Naive thymus-derived CD8-positive, alpha-beta T cell (primary cell): Measurements from ENCODE around the gene UCP3. TPM values are rescaled to one million over a fixed set of nuclear protein-coding genes. Genes with fewer than 3 reads are reported as not detected.

ENCODE experiments used
- ATAC-seq, 2 donors: fragments of 150-1000 bp; cut with Tn5 transposase in 1 of 2; sonication (Bioruptor Pico), chemical (Tn5 transposase) in 1 of 2; 1 replicate in 1 of 2; 2 replicates in 1 of 2; pipeline ENCODE4 v1.10.0; 2021; ENCODE audit warnings: mild to moderate bottlenecking in 2 of 2, moderate library complexity in 2 of 2
- POLR2A ChIA-PET: fragments of 350-600 bp; sonication (Branson Sonifier 250); formaldehyde crosslinking; loops from one replicate; lab custom pipeline; 2021; ENCODE audit warnings: antibody characterized with exemption; lab: Charles Lee
- DNase-seq, 10 donors: peaks; one replicate each; pipeline versions ENCODE4 v3.0.0 to v3.0.0-alpha.2; 2020 to 2022
- H3K27ac Mint-ChIP-seq, 10 donors: one replicate each; pipeline ENCODE4 v1.8.0; 2020 to 2022; ENCODE audit warnings: mild to moderate bottlenecking in 10 of 10, mixed read lengths in 10 of 10, moderate library complexity in 4 of 10, inconsistent platforms in 1 of 10
- H3K27me3 Mint-ChIP-seq, 5 donors: one replicate each; pipeline ENCODE4 v1.8.0; 2021 to 2022; ENCODE audit warnings: mixed read lengths in 5 of 5
- H3K36me3 Mint-ChIP-seq, 3 donors: one replicate each; pipeline ENCODE4 v1.8.0; 2020 to 2022; ENCODE audit warnings: mixed read lengths in 3 of 3, mild to moderate bottlenecking in 2 of 3, inconsistent platforms in 1 of 3
- H3K4me1 Mint-ChIP-seq, 4 donors: one replicate each; pipeline ENCODE4 v1.8.0; 2021 to 2022; ENCODE audit warnings: mixed read lengths in 4 of 4
- H3K4me3 Mint-ChIP-seq, 10 donors: one replicate each; pipeline ENCODE4 v1.8.0; 2020 to 2022; ENCODE audit warnings: mild to moderate bottlenecking in 10 of 10, mixed read lengths in 10 of 10, moderate library complexity in 6 of 10, inconsistent platforms in 1 of 10
- H3K9me3 Mint-ChIP-seq, 9 donors: one replicate each; pipeline ENCODE4 v1.8.0; 2020 to 2022; ENCODE audit warnings: mixed read lengths in 9 of 9, mild to moderate bottlenecking in 3 of 9, inconsistent platforms in 1 of 9, moderate library complexity in 1 of 9
- polyA plus RNA-seq, 3 donors: library from polyadenylated mRNA; unstranded; fragments of 300-500 nt; fragmentation: Illumina TruSeq; gene quantifications; one replicate each; pipeline ENCODE4 v1.2.3, GENCODE V29; 2021
- total RNA-seq, 8 experiments: library from RNA in 2 of 8; stranded (reverse) in 2 of 8; gene quantifications; one replicate each; pipeline ENCODE4 v1.2.3 and lab custom pipeline; 2021 to 2026

Gene UCP3
- total and polyA plus RNA-seq, 5 experiments from 2014 or later: 0.50 to 7.5 (median 3.8) TPM; not detected in 1

- DNase-seq (no peak), ATAC-seq (no peak)
- H3K4me1 Mint-ChIP-seq: peaks cover 29 to 65% (median 53%) of the 10 kb centered on the region in 4 donors
- H3K36me3 Mint-ChIP-seq: peaks cover 0 to 18% (median 16%) of the 10 kb centered on the region in 3 donors
- H3K4me3 Mint-ChIP-seq: no peak overlapping the region
- H3K9me3 Mint-ChIP-seq: no peaks in the 10 kb centered on the region
- no peaks in the 10 kb centered on the region for H3K27me3 Mint-ChIP-seq
- POLR2A ChIA-PET: interaction anchor here (1.1 to 15.0 kb wide), 5 partner anchors 11 to 52 kb away, joined by 3 to 452 read pairs (median 18); partner anchors contain the start of gene UCP2
- peak overlapping the region in 9 of 10 donors; percentile 12 to 94 (median 58) for H3K27ac Mint-ChIP-seq
These were observed 7.2 kb upstream of the UCP3 start for GRCh38 chr11:74015919-74016684.

GRCh38 chr11:74014880-74015279 is 6.0 kb upstream of the UCP3 start:
- Mint-ChIP-seq H3K27me3 (no peaks in the 10 kb centered on the region), H3K9me3 (no peaks in the 10 kb centered on the region), H3K4me1 (peaks cover 40 to 77% (median 65%) of the 10 kb centered on the region in 4 donors), H3K4me3 (peak overlapping the region in 2 of 10 donors; percentile 23 to 34), H3K27ac (peak overlapping the region; percentile 32 to 97 (median 78)), H3K36me3 (peaks cover 0 to 18% (median 16%) of the 10 kb centered on the region in 3 donors)
- ATAC-seq (no peak), DNase-seq (no peak)
- POLR2A ChIA-PET: interaction anchor here (0.8 to 15.0 kb wide), 6 partner anchors 10 to 51 kb away, joined by 3 to 452 read pairs (median 12); partner anchors contain the start of gene UCP2

DNA sequence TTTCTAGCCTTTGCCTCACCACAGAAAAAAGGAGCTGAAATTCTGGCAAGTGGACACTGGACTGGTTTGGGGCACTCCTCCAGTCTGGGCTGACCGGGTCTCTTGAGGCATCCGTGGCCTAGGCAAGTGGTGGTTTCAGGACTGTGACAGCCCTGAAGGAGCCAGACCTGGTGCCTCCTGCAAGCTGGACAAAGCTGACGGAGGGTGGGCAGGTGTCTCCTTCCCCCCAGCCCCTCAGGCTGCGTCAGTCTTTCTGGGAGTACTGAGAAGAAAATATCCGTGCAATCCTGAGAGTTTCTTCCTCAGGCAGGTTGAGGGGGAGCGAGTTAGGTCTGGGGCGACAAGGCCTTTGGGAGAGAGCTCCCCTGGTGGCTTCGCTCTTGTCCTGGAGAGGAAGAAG is 4.3 kb upstream of the UCP3 start:
- POLR2A ChIA-PET: interaction anchor here (0.8 to 15.0 kb wide), 8 partner anchors 8 to 38 kb away, joined by 3 to 452 read pairs (median 8); partner anchors contain the start of gene UCP2
- Mint-ChIP-seq H3K4me3 (no peak overlapping the region), H3K36me3 (peaks cover 0 to 16% (median 15%) of the 10 kb centered on the region in 3 donors), H3K4me1 (peaks cover 46 to 89% (median 77%) of the 10 kb centered on the region in 4 donors), H3K27me3 (no peaks in the 10 kb centered on the region), H3K9me3 (no peaks in the 10 kb centered on the region), H3K27ac (peak overlapping the region in 8 of 10 donors; percentile 63 to 99 (median 92))
- DNase-seq (no peak), ATAC-seq (no peak)

DNA sequence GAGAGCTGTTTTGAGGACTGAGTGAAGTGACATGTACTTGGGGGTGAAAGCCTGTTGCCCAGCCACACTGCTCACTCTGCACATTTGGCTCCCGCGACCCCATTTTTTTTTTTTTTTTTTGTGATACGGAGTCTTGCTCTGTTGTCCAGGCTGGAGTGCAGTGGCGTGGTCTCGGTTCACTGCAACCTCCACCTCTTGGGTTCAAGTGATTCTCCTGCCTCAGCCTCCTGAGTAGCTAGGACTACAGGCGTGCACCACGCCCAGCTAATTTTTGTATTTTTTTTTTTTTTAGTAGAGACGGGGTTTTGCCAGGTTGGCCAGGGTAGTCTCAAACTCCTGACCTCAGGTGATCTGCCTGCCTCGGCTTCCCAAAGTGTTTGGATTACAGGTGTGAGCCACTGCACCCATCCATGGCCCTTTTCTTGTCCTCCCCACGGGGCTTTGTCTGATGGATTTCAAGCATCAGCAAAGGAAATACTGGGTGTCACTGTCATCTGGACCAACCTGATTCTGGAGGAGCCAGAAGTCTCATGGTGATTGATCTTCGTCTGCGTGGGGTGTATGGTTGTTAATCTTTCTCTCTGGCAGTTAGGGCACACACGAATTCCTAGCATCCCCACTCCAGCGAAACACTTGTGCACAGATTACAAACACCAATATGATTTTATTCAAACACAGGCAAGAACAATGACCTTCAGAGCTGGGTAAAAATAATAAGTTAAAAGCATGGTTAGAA is 3.4 kb upstream of the UCP3 start:
- Mint-ChIP-seq H3K9me3 (no peaks in the 10 kb centered on the region), H3K36me3 (peaks cover 0 to 16% (median 10%) of the 10 kb centered on the region in 3 donors), H3K27me3 (no peaks in the 10 kb centered on the region), H3K4me3 (peak overlapping the region in 9 of 10 donors; percentile 20 to 82 (median 66)), H3K27ac (peak overlapping the region; percentile 90 to 99 (median 95)), H3K4me1 (peaks cover 50 to 95% (median 86%) of the 10 kb centered on the region in 4 donors)
- POLR2A ChIA-PET: interaction anchor here (0.6 to 15.0 kb wide), 10 partner anchors 8 to 326 kb away, joined by 3 to 452 read pairs (median 4); partner anchors contain the start of genes C2CD3 and UCP2
- ATAC-seq (no peak), DNase-seq (no peak)

DNA sequence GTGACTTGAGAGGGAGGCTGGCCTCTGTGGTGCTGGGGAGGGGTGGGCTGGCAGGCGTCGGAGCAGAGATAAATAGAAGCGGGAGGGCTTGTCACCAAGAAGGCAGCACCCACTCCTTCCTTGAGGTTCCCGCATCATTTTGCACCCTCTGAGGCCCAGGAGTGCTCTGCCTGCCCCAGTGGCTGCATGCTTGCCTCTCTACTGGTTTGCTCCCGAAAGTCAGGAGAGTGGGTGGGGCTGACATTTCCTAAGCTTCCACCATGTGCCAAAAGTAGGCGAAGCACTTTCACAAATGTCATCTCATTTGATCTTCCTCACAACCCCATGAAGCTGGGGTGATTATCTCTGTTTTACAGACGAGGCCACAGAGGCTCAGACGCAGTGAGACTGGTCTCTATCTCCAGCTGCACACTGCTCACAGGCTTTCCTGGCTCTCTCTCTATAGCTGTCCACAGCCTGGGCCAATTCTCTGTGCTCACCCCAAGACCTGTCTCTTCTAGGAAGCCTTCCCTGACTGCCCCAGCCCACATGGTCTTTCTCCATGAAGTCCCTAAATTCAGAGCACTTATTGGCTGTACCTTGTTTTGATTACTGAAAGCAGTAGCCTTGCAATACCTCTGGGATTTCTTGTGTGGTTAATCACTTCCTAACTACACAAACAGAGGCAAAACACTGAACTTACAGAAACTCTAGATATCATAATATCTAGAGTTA is 2.6 kb upstream of the UCP3 start:
- no peaks in the 10 kb centered on the region for H3K9me3 Mint-ChIP-seq
- H3K4me1 Mint-ChIP-seq: peaks cover 53 to 94% (median 88%) of the 10 kb centered on the region in 4 donors
- POLR2A ChIA-PET: interaction anchor here (0.6 to 15.0 kb wide), 8 partner anchors 8 to 326 kb away, joined by 3 to 452 read pairs (median 4); partner anchors contain the start of genes C2CD3 and UCP2
- DNase-seq (peak in 5 of 10 donors; percentile 32 to 55 (median 35)), ATAC-seq (peak; percentile 77 to 82)
- peak overlapping the region; percentile 90 to 99 (median 95) for H3K27ac Mint-ChIP-seq
- peaks cover 0 to 10% (median 3%) of the 10 kb centered on the region in 3 donors for H3K36me3 Mint-ChIP-seq
- no peaks in the 10 kb centered on the region for H3K27me3 Mint-ChIP-seq
- H3K4me3 Mint-ChIP-seq: peak overlapping the region in 9 of 10 donors; percentile 20 to 82 (median 66)

- ATAC-seq: no peak
- Mint-ChIP-seq H3K36me3 (peaks cover 0 to 4% (median 2%) of the 10 kb centered on the region in 3 donors), H3K4me3 (peak overlapping the region; percentile 22 to 82 (median 64)), H3K4me1 (peaks cover 51 to 96% (median 89%) of the 10 kb centered on the region in 4 donors), H3K27me3 (no peaks in the 10 kb centered on the region), H3K27ac (peak overlapping the region; percentile 90 to 99 (median 95)), H3K9me3 (no peaks in the 10 kb centered on the region)
- DNase-seq: peak in 1 of 10 donors; percentile 17
- POLR2A ChIA-PET: interaction anchor here (0.6 to 15.0 kb wide), 7 partner anchors 9 to 160 kb away, joined by 3 to 452 read pairs (median 3); partner anchors contain the start of genes C2CD3 and UCP2
These were observed 1.7 kb upstream of the UCP3 start for GRCh38 chr11:74010306-74011300.

DNA sequence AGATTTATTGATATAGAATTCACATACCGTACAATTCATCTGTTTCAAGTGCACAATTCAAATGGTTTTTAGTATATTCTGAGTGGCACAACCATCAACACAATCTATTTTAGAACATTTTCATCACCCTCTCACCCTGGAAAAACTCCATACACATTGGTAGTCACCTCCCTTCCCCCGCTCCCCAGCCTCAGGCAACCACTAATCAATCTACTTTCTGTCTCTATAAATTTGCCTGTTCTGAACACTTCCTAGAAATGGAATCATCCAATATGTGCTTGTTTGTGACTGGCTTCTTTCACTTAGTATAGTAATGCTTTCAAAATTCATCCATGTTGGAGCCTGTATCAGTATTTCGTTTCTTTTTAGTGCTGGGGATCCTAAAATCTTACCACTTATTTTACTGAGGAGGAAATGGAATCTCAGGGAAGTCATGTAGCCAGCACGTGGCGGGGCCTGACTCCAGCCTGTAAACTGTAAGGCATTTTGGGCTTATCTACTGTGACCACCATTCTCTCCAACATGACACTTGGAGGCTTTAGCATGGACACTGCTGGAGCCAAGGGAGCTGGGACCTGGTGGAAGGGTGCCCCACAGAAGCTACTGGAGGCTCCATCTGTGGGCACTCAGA is 905 bp upstream of the UCP3 start:
- Mint-ChIP-seq H3K9me3 (no peaks in the 10 kb centered on the region), H3K27ac (peak overlapping the region; percentile 90 to 99 (median 95)), H3K36me3 (peaks cover 0 to 3% (median 2%) of the 10 kb centered on the region in 3 donors), H3K4me1 (peaks cover 53 to 96% (median 89%) of the 10 kb centered on the region in 4 donors), H3K27me3 (no peaks in the 10 kb centered on the region), H3K4me3 (peak overlapping the region in 5 of 10 donors; percentile 16 to 82 (median 61))
- DNase-seq (no peak), ATAC-seq (no peak)
- POLR2A ChIA-PET: interaction anchor here (0.6 to 15.0 kb wide), 7 partner anchors 10 to 46 kb away, joined by 3 to 452 read pairs (median 3); partner anchors contain the start of gene UCP2

DNA sequence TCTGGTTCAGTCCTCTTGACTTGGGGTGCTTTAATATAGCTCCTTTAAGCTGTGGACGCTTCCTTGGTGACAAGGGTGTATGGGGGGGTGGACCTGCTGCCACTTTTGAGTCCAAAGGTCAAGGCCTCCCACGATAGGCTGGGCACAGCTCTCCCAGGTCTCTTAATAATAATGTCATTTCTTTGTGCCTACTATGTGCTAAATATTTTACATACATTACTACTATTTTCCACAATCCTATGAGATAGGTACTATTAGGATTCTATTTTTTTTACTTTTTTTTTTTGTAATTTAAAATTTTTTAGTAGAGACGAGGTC is 304 bp upstream of the UCP3 start:
- H3K36me3 Mint-ChIP-seq: peaks cover 0 to 3% (median 2%) of the 10 kb centered on the region in 3 donors
- ATAC-seq (no peak), DNase-seq (no peak)
- no peaks in the 10 kb centered on the region for H3K9me3 Mint-ChIP-seq
- H3K4me1 Mint-ChIP-seq: peaks cover 51 to 96% (median 89%) of the 10 kb centered on the region in 4 donors
- peak overlapping the region in 4 of 10 donors; percentile 28 to 79 (median 54) for H3K4me3 Mint-ChIP-seq
- H3K27ac Mint-ChIP-seq: peak overlapping the region; percentile 65 to 98 (median 95)
- H3K27me3 Mint-ChIP-seq: no peaks in the 10 kb centered on the region
- POLR2A ChIA-PET: interaction anchor here (0.8 to 15.0 kb wide), 7 partner anchors 10 to 45 kb away, joined by 3 to 452 read pairs (median 9); partner anchors contain the start of gene UCP2

DNA sequence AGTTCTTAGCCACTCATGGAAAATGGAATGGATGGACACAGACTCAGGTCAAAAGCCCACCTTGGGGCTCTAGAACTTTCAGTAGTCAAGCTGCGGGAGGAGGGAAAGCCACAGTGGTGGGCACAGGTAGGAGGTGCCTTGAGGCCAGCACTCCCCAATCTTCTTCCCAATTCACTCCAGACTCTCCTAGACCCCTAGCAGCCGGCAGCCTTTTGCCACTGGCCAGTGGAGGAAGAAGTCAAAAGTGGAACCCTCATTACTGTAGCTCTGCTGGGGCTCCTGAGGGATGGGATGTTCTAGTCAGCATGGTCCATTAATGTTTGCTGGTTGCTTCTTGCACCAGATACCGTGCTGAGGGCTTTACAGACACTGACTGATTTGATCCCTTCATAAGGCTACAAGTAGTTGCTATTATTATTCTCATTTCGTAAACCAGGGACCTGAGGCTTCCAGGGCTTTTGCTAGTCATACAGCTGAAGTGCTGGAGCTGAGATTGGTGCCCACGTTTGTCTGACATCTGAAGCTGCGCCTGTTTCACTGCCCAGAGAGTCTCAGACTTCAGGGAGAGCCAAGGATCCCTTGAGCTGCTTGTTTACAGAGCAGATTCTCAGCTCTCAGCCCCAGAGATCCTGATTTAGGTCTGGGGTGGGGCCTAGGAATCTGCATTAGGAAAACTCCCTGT is 1.1 kb downstream of the UCP3 start:
- Mint-ChIP-seq H3K36me3 (peaks cover 0 to 8% (median 7%) of the 10 kb centered on the region in 3 donors), H3K27ac (peak overlapping the region; percentile 79 to 99 (median 96)), H3K9me3 (no peaks in the 10 kb centered on the region), H3K4me3 (peak overlapping the region in 2 of 10 donors; percentile 57 to 58), H3K4me1 (peaks cover 50 to 96% (median 93%) of the 10 kb centered on the region in 4 donors), H3K27me3 (no peaks in the 10 kb centered on the region)
- POLR2A ChIA-PET: interaction anchor here (0.8 to 15.0 kb wide), 8 partner anchors 10 to 47 kb away, joined by 3 to 452 read pairs (median 8); partner anchors contain the start of gene UCP2
- no peak for ATAC-seq
- no peak for DNase-seq
